HepG2 (cell line): ENCODE data around the gene FBH1. TPM values are rescaled to one million over a fixed set of nuclear protein-coding genes. Genes with fewer than 3 reads are reported as not detected.

Experiments used
- FOXO4 ChIP-seq: sonication (generic); formaldehyde crosslinking; conservative IDR thresholded peaks from 2 replicates; pipeline ENCODE4 v1.8.1; 2023; ENCODE audit warnings: missing genetic modification reagents
- FOXP4 ChIP-seq: sonication (generic); formaldehyde crosslinking; IDR thresholded peaks from 2 replicates; pipeline ENCODE4 v1.4.0; 2020; ENCODE audit warnings: missing genetic modification reagents
- GTF3A ChIP-seq: sonication (generic); formaldehyde crosslinking; conservative IDR thresholded peaks from 2 replicates; pipeline ENCODE4 v1.4.0; 2020; ENCODE audit warnings: mild to moderate bottlenecking, missing genetic modification reagents
- HNF1B ChIP-seq: sonication (generic); formaldehyde crosslinking; IDR thresholded peaks from 2 replicates; pipeline ENCODE4 v1.5.1; 2020; ENCODE audit warnings: mild to moderate bottlenecking, moderate library complexity, missing genetic modification reagents
- KLF11 ChIP-seq: IDR thresholded peaks from 2 replicates; pipeline ENCODE4 v1.6.1; 2016; ENCODE audit warnings: missing compliant biosample characterization
- MIER3 ChIP-seq: IDR thresholded peaks from 2 replicates; pipeline ENCODE4 v1.6.1; 2016; ENCODE audit warnings: missing compliant biosample characterization, borderline replicate concordance
- RNF219 ChIP-seq: sonication (generic); formaldehyde crosslinking; IDR thresholded peaks from 2 replicates; pipeline ENCODE4 v1.5.0; 2020; ENCODE audit warnings: mild to moderate bottlenecking, missing genetic modification reagents
- SRY ChIP-seq: sonication (generic); formaldehyde crosslinking; IDR thresholded peaks from 2 replicates; pipeline ENCODE4 v1.8.0; 2022; ENCODE audit warnings: mild to moderate bottlenecking, missing genetic modification reagents
- THYN1 ChIP-seq: sonication (generic); formaldehyde crosslinking; IDR thresholded peaks from 2 replicates; pipeline ENCODE4 v1.8.1; 2023; ENCODE audit warnings: low read depth, mild to moderate bottlenecking, moderate library complexity, missing genetic modification reagents, borderline replicate concordance
- ZNF343 ChIP-seq: sonication (generic); formaldehyde crosslinking; IDR thresholded peaks from 2 replicates; pipeline ENCODE4 v1.4.0; 2020; ENCODE audit warnings: mild to moderate bottlenecking, missing genetic modification reagents
- ZNF646 ChIP-seq: sonication (generic); formaldehyde crosslinking; IDR thresholded peaks from 2 replicates; pipeline ENCODE4 v1.9.0; 2021; ENCODE audit warnings: mild to moderate bottlenecking, missing genetic modification reagents
- ZNF704 ChIP-seq: sonication (generic); formaldehyde crosslinking; IDR thresholded peaks from 2 replicates; pipeline ENCODE4 v1.8.1; 2023; ENCODE audit warnings: mild to moderate bottlenecking, inconsistent platforms, moderate library complexity, missing genetic modification reagents, borderline replicate concordance
- polyA plus RNA-seq, 8 experiments: library from polyadenylated mRNA; depleted of rRNA in 3 of 8; stranded (reverse) in 7 of 8; unstranded in 1 of 8; fragments of >200 nt; fragmentation: Illumina TruSeq in 4 of 8; extraction: Trizol in 4 of 8; gene quantifications; 2 replicates each; pipeline versions ENCODE4 v1.2.1 to v1.2.3, GENCODE V29; 2011 to 2016; ENCODE audit warnings: low read depth in 4 of 8, missing spikeins in 1 of 8, mixed read lengths in 1 of 8; ENCODE audit not compliant: insufficient read depth in 1 of 8
- total RNA-seq, 5 experiments: library from RNA; depleted of rRNA; stranded (reverse); fragments of >200 nt; fragmentation: Illumina TruSeq; extraction: Trizol; gene quantifications; 2 replicates each; pipeline ENCODE4 v1.2.3, GENCODE V29; 2016; ENCODE audit warnings: low read depth in 1 of 5

FBH1 gene
- total and polyA plus RNA-seq, 2 of the 13 experiments (the other 11 are each of a cell fraction or from before 2014, with no cell fraction given) = 48.8 to 60.3 TPM

- peak; percentile 62; the same call in 1 of the 2 replicates for TF ChIP-seq ZNF704 (CRISPR knock-in tag)
- TF ChIP-seq MIER3 (CRISPR knock-in tag) = no peak
- TF ChIP-seq ZNF646 (CRISPR knock-in tag) = no peak
- peak; percentile 83 for TF ChIP-seq HNF1B (CRISPR knock-in tag)
- TF ChIP-seq RNF219 (CRISPR knock-in tag) = no peak
- TF ChIP-seq THYN1 (CRISPR knock-in tag) = no peak
- TF ChIP-seq KLF11 (CRISPR knock-in tag) = peak; percentile 96; the same call in 1 of the 2 replicates
- peak; percentile 62; the same call in 1 of the 2 replicates for TF ChIP-seq SRY (CRISPR knock-in tag)
- TF ChIP-seq FOXO4 = no peak
- 0 out of 2 replicates have a peak, but pooled peaks have one; percentile 54 for TF ChIP-seq ZNF343 (CRISPR knock-in tag)
- TF ChIP-seq FOXP4 (CRISPR knock-in tag) = peak; percentile 55
- no peak for TF ChIP-seq GTF3A (CRISPR knock-in tag)
These were observed at the start of gene FBH1, which contains the start of gene ANKRD16 (continued) for GRCh38 chr10:5889624-5890451.
